ENCODE measurements around the gene DBX1.

- no peak for TF ChIP-seq CTCF (IDR thresholded peaks at IDR 0.05)
- TF ChIP-seq POLR2AphosphoS5 (IDR thresholded peaks at IDR 0.05): no peak
- TF ChIP-seq EP300 (IDR thresholded peaks at IDR 0.05): no peak
- no peak for TF ChIP-seq POLR2A (IDR thresholded peaks at IDR 0.05)
These were observed 41.0 kb upstream of the DBX1 start for GRCh38 chr11:20201231-20201630.
